Measurements from ENCODE around the gene HSD3B2. TPM values are rescaled to one million over a fixed set of nuclear protein-coding genes. Genes with fewer than 3 reads are reported as not detected.

Gene HSD3B2
- total RNA-seq, 1 donor from 2014 or later = not detected

DNA sequence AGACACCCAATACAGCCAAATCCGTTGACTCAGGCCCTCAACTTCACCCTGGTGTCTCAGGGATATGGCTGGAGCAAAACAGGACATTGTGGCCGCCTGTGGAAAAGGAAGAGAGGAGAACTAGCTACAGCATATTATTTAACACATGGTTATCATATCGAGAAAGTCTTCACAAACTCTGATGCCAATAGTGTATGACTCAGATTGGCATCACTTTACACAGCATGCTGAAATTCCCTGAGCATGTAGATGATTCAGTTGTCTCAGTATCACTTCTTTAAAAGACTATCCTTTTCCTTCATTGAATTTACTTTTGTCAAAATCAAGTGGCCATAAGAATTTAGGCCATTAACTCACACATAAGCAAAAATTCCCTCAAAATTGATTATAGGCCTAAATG, 20.1 kb downstream of the HSD3B2 start:
- no peaks in the 10 kb centered on the region for H3K27me3 Mint-ChIP-seq (ENCODE audit: unreplicated experiment)
- H3K4me1 Mint-ChIP-seq (ENCODE audit: low read depth, unreplicated experiment) = no peaks in the 10 kb centered on the region
- DNase-seq = no peak
- no peak overlapping the region for H3K27ac Mint-ChIP-seq (ENCODE audit: unreplicated experiment)
- peaks cover 5% of the 10 kb centered on the region for H3K9me3 Mint-ChIP-seq (ENCODE audit: unreplicated experiment)
- TF ChIP-seq, protein P1, sequence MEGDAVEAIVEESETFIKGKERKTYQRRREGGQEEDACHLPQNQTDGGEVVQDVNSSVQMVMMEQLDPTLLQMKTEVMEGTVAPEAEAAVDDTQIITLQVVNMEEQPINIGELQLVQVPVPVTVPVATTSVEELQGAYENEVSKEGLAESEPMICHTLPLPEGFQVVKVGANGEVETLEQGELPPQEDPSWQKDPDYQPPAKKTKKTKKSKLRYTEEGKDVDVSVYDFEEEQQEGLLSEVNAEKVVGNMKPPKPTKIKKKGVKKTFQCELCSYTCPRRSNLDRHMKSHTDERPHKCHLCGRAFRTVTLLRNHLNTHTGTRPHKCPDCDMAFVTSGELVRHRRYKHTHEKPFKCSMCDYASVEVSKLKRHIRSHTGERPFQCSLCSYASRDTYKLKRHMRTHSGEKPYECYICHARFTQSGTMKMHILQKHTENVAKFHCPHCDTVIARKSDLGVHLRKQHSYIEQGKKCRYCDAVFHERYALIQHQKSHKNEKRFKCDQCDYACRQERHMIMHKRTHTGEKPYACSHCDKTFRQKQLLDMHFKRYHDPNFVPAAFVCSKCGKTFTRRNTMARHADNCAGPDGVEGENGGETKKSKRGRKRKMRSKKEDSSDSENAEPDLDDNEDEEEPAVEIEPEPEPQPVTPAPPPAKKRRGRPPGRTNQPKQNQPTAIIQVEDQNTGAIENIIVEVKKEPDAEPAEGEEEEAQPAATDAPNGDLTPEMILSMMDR (IDR thresholded peaks at IDR 0.05; ENCODE audit: partially characterized antibody, unreplicated experiment) = no peak
- no peak overlapping the region for H3K4me3 Mint-ChIP-seq (ENCODE audit: unreplicated experiment)
- peaks cover 5% of the 10 kb centered on the region for H3K36me3 Mint-ChIP-seq (ENCODE audit: unreplicated experiment)

DNA sequence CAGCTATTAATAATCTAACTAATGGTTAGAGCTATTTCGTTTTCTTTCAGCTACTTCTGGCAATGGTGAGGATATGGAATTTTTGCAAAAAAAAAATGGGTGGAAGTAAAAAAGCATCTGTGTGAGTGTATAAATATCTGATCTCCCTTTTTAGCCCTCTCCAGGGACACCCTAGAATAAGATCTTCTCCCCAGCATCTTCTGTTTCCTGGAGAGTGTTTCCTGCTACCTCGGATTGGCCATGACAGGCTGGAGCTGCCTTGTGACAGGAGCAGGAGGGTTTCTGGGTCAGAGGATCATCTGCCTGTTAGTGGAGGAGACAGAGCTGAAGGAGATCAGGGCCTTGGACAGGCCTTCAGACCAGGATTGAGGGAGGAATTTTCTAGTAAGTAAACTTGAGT, 23.8 kb downstream of the HSD3B2 start:
- H3K27ac Mint-ChIP-seq (ENCODE audit: unreplicated experiment) = no peak overlapping the region
- no peaks in the 10 kb centered on the region for H3K27me3 Mint-ChIP-seq (ENCODE audit: unreplicated experiment)
- H3K9me3 Mint-ChIP-seq (ENCODE audit: unreplicated experiment) = peaks cover 2% of the 10 kb centered on the region
- no peak for DNase-seq
- H3K36me3 Mint-ChIP-seq (ENCODE audit: unreplicated experiment) = no peaks in the 10 kb centered on the region
- no peaks in the 10 kb centered on the region for H3K4me1 Mint-ChIP-seq (ENCODE audit: low read depth, unreplicated experiment)
- TF ChIP-seq, protein P1 (IDR thresholded peaks at IDR 0.05; ENCODE audit: partially characterized antibody, unreplicated experiment) = no peak
- H3K4me3 Mint-ChIP-seq (ENCODE audit: unreplicated experiment) = no peak overlapping the region

DNA sequence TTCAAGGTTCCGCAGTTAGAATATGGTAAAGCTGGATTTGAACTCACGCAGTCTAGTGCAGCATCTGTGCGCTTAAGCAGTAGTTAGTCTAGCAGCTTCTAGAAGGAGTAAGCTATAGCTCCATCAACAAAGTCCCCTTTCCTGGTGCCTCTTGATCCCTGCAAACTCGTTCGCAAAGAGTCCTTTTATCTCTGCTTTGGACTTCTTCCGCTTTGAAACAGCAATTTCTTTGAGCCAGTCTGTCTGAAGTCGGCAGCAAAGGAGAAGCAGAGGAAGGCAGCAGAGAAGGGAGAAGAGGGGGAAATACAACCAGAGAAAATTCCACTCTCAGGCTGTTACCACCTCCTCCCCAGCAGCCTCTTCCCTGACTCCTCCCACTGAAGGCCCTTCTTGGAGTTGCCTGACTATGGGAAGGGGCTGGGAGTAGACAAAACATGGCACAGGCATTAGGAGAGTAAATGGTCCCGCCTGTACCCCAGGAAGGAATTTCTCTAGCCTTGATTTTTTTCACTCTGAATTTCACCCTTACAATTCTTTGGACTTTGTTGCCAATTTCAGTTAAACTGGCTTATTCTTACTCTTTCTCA, 25.9 kb downstream of the HSD3B2 start:
- no peak overlapping the region for H3K27ac Mint-ChIP-seq (ENCODE audit: unreplicated experiment)
- no peaks in the 10 kb centered on the region for H3K36me3 Mint-ChIP-seq (ENCODE audit: unreplicated experiment)

GRCh38 chr1:119442756-119443155, 27.8 kb downstream of the HSD3B2 start:
- Mint-ChIP-seq H3K27me3 (ENCODE audit: unreplicated experiment) (no peaks in the 10 kb centered on the region), H3K4me1 (ENCODE audit: low read depth, unreplicated experiment) (no peaks in the 10 kb centered on the region), H3K36me3 (ENCODE audit: unreplicated experiment) (no peaks in the 10 kb centered on the region), H3K9me3 (ENCODE audit: unreplicated experiment) (peaks cover 2% of the 10 kb centered on the region), H3K4me3 (ENCODE audit: unreplicated experiment) (no peak overlapping the region), H3K27ac (ENCODE audit: unreplicated experiment) (no peak overlapping the region)
- TF ChIP-seq, protein P1 (IDR thresholded peaks at IDR 0.05; ENCODE audit: partially characterized antibody, unreplicated experiment) = no peak
- no peak for DNase-seq

More for the DNA sequence above, 25.9 kb downstream of the HSD3B2 start:
- no peaks in the 10 kb centered on the region for H3K4me1 Mint-ChIP-seq (ENCODE audit: low read depth, unreplicated experiment)
- TF ChIP-seq, protein P1 (IDR thresholded peaks at IDR 0.05; ENCODE audit: partially characterized antibody, unreplicated experiment) = no peak
- no peak overlapping the region for H3K4me3 Mint-ChIP-seq (ENCODE audit: unreplicated experiment)
- peaks cover 2% of the 10 kb centered on the region for H3K9me3 Mint-ChIP-seq (ENCODE audit: unreplicated experiment)
- DNase-seq = no peak
- no peaks in the 10 kb centered on the region for H3K27me3 Mint-ChIP-seq (ENCODE audit: unreplicated experiment)

DNA sequence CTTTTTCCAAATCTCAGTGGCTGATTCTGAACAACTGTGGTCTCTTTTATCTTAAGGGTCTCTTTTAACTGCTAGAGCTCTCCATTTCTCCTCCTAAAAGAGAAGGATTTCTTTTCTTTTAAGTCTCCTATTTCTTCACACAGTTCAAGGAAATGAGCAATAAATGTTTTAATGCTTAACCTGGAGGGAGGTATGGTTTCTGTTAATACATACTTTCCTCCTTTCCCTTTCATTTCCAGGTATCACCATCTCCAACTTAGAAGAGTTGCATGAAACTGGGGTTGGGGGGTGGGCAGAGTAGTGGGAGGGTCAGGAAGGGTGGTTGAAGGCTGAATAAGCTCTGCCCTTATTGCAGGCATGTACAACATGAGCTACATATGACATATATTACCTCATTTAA, 31.4 kb downstream of the HSD3B2 start:
- Mint-ChIP-seq H3K36me3 (ENCODE audit: unreplicated experiment) (no peaks in the 10 kb centered on the region), H3K4me3 (ENCODE audit: unreplicated experiment) (no peak overlapping the region), H3K9me3 (ENCODE audit: unreplicated experiment) (no peaks in the 10 kb centered on the region), H3K4me1 (ENCODE audit: low read depth, unreplicated experiment) (no peaks in the 10 kb centered on the region), H3K27ac (ENCODE audit: unreplicated experiment) (no peak overlapping the region), H3K27me3 (ENCODE audit: unreplicated experiment) (no peaks in the 10 kb centered on the region)
- TF ChIP-seq, protein P1 (IDR thresholded peaks at IDR 0.05; ENCODE audit: partially characterized antibody, unreplicated experiment) = no peak
- no peak for DNase-seq
